ENCODE measurements around the gene LIN7B.

Gene LIN7B

GRCh38 chr19:49113762-49114629 lies at the start of gene LIN7B:
Gene LIN7B, plus strand, starts transcription at chr19:49114370. Its CDS starts 35 bp downstream, at chr19:49114405.
- DNase-seq: peak; percentile 82

- peak; percentile 53 for DNase-seq
Measured at GRCh38 chr19:49064768-49065611, 49.2 kb upstream of the LIN7B start, which contains the start of gene NTF4. Gene NTF4, minus strand, starts transcription at chr19:49064818. Its CDS starts 2,821 bp downstream, at chr19:49061997.

- no peak for DNase-seq
Measured at GRCh38 chr19:49065905-49066512, 48.2 kb upstream of the LIN7B start.

- DNase-seq: no peak
Measured at GRCh38 chr19:49067554-49067953, 46.6 kb upstream of the LIN7B start.

- no peak for DNase-seq
Measured at GRCh38 chr19:49069026-49069425, 45.1 kb upstream of the LIN7B start.

GRCh38 chr19:49070416-49070815 lies 43.8 kb upstream of the LIN7B start:
- no peak for DNase-seq

- no peak for DNase-seq
Measured at GRCh38 chr19:49071860-49072547, 42.2 kb upstream of the LIN7B start.

- DNase-seq: no peak
Measured at GRCh38 chr19:49073514-49074378, 40.4 kb upstream of the LIN7B start.

- peak; percentile 55 for DNase-seq
Measured at GRCh38 chr19:49074869-49075268, 39.3 kb upstream of the LIN7B start.

GRCh38 chr19:49080392-49080791 lies 33.8 kb upstream of the LIN7B start:
- DNase-seq: no peak

- DNase-seq: no peak
Measured at GRCh38 chr19:49081273-49081672, 32.9 kb upstream of the LIN7B start.

- DNase-seq: no peak
Measured at GRCh38 chr19:49084206-49085019, 29.8 kb upstream of the LIN7B start.

GRCh38 chr19:49085020-49085867 lies 28.9 kb upstream of the LIN7B start, which contains the start of gene SNRNP70:
Gene SNRNP70, plus strand, starts transcription at chr19:49085451. Its CDS starts 964 bp downstream, at chr19:49086415.
- peak; percentile 99 for DNase-seq

- DNase-seq: no peak
Measured at GRCh38 chr19:49085868-49086232, 28.3 kb upstream of the LIN7B start.

- no peak for DNase-seq
Measured at GRCh38 chr19:49086296-49086695, 27.9 kb upstream of the LIN7B start.

GRCh38 chr19:49091391-49092038 lies 22.7 kb upstream of the LIN7B start:
- no peak for DNase-seq

- DNase-seq: no peak
Measured at GRCh38 chr19:49092686-49093085, 21.5 kb upstream of the LIN7B start.

- DNase-seq: no peak
Measured at GRCh38 chr19:49094505-49095482, 19.4 kb upstream of the LIN7B start.
